Esophagus squamous epithelium (tissue), 5 donors: ENCODE data around the gene VARS2. TPM values are rescaled to one million over a fixed set of nuclear protein-coding genes. Genes with fewer than 3 reads are reported as not detected.

Experiments
- DNase-seq: peaks from one replicate; lab custom pipeline; 2025; lab: John Stamatoyannopoulos, UW
- H3K27ac ChIP-seq, 4 donors: fragments of 200-600 bp; sonication (generic); one replicate each; pipeline ENCODE4 v1.5.1; 2016 to 2019; ENCODE audit warnings: mild to moderate bottlenecking in 1 of 4
- H3K27me3 ChIP-seq, 4 donors: fragments of 200-600 bp; sonication (generic); 1 replicate in 3 of 4; 2 replicates in 1 of 4; pipeline versions ENCODE4 v1.5.1 to v1.6.0; 2017 to 2021; ENCODE audit warnings: antibody characterized with exemption in 1 of 4
- H3K36me3 ChIP-seq, 3 donors: fragments of 200-600 bp; sonication (generic); one replicate each; pipeline ENCODE4 v1.5.1; 2016 to 2019
- H3K4me1 ChIP-seq, 3 donors: fragments of 200-600 bp; sonication (generic); one replicate each; pipeline ENCODE4 v1.5.1; 2017 to 2019
- H3K4me3 ChIP-seq, 4 donors: fragments of 200-600 bp; sonication (generic); 1 replicate in 3 of 4; 2 replicates in 1 of 4; pipeline ENCODE4 v1.5.1; 2016 to 2019; ENCODE audit warnings: mild to moderate bottlenecking in 2 of 4, moderate library complexity in 1 of 4
- H3K9me3 ChIP-seq, 3 donors: fragments of 200-600 bp; sonication (generic); one replicate each; pipeline ENCODE4 v1.5.1; 2016 to 2019
- POLR2A ChIP-seq, 4 donors: fragments of 450-650 bp; IDR thresholded peaks; one replicate each; pipeline ENCODE4 v1.6.1; 2017; ENCODE audit warnings: antibody characterized with exemption in 4 of 4, mild to moderate bottlenecking in 4 of 4, moderate library complexity in 3 of 4
- WGBS, 2 donors: methylation state at CpG; one replicate each; pipeline ENCODE4 v1.1.5; 2018; 5-methylcytosine and 5-hydroxymethylcytosine counted together
- intact Hi-C: fragments of 100-400 bp; cut with DNase I; formaldehyde crosslinking; loops from one replicate; pipeline ENCODE4 v1.15.0; 2022
- small RNA-seq, 4 donors: library from RNA; depleted of rRNA; stranded (forward); fragments of <200 nt; gene quantifications; one replicate each; pipeline ENCODE3, GENCODE V24; 2016
- total RNA-seq, 4 donors: library from RNA; depleted of rRNA; stranded (reverse); fragments of >200 nt; gene quantifications; one replicate each; pipeline ENCODE4 v1.1.0, GENCODE V29; 2016
- TF ChIP-seq, protein P1 (sequence below), 6 experiments: fragments of 450-650 bp in 4 of 6; fragments of 200-600 bp in 2 of 6; sonication (generic) in 2 of 6; IDR thresholded peaks; one replicate each; pipeline ENCODE4 v1.5.1; 2016 to 2019; ENCODE audit warnings: antibody characterized with exemption in 6 of 6, mild to moderate bottlenecking in 4 of 6, moderate library complexity in 4 of 6
- donor health status: DM: yes; HTN: yes; CAD: no.

Gene VARS2
- total RNA-seq, 4 donors from 2014 or later, result 23.5 to 61.9 (median 33.0) TPM

GRCh38 chr6:30972816-30973215, 58.8 kb downstream of the VARS2 start:
- TF ChIP-seq POLR2A (IDR thresholded peaks at IDR 0.05), result no peak
- TF ChIP-seq, protein P1, sequence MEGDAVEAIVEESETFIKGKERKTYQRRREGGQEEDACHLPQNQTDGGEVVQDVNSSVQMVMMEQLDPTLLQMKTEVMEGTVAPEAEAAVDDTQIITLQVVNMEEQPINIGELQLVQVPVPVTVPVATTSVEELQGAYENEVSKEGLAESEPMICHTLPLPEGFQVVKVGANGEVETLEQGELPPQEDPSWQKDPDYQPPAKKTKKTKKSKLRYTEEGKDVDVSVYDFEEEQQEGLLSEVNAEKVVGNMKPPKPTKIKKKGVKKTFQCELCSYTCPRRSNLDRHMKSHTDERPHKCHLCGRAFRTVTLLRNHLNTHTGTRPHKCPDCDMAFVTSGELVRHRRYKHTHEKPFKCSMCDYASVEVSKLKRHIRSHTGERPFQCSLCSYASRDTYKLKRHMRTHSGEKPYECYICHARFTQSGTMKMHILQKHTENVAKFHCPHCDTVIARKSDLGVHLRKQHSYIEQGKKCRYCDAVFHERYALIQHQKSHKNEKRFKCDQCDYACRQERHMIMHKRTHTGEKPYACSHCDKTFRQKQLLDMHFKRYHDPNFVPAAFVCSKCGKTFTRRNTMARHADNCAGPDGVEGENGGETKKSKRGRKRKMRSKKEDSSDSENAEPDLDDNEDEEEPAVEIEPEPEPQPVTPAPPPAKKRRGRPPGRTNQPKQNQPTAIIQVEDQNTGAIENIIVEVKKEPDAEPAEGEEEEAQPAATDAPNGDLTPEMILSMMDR (IDR thresholded peaks at IDR 0.05), result no peak
- intact Hi-C loops, result no loop called here
- Histone ChIP-seq H3K27ac (peak overlapping the region in 1 of 4 donors; percentile 17), H3K4me1 (peaks cover 0 to 18% (median 0%) of the 10 kb centered on the region in 3 donors), H3K36me3 (no peaks in the 10 kb centered on the region), H3K27me3 (peaks cover 0 to 11% (median 0%) of the 10 kb centered on the region in 4 donors), H3K4me3 (no peak overlapping the region), H3K9me3 (no peaks in the 10 kb centered on the region)
- DNase-seq, result no peak
- WGBS, 2 donors, result 92 to 100% methylated on average over 3 to 4 of the region's 4 CpGs

DNA sequence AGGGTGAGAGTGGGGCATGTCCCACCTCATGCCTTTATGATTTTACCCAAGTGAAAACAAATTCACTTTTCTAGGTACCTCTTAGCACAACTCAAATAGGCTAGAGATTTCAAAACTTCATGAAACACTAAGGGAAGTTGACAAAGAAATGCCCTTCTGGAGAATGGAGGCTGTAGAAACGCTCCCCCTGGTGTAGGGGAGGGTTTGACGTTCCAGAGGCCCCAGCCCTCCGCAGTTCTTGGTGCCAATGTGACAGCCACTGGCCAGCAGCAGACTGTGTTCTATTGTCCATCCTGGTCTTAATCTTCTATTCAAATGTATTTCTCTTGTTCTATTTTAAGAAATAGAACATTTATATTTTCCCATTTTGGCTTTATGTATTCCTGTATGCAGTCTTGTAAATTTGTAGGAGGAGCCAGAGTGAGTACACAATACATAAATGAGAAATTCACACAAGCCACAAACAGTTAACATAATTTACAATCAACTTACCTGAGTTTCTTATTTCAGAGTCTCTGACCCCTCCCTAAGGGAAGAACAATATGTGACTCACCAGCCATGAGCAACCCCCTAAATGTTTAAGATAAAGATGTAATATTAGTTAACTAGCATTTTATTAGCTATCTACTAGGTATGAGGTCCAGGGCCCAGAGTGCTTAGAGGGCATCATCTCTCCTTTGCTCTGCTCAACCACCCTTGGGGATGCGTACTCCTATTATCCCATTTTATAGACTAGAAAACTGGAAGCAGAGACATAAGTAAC, 60.6 kb downstream of the VARS2 start:
- DNase-seq, result no peak
- Histone ChIP-seq H3K27me3 (peaks cover 0 to 11% (median 0%) of the 10 kb centered on the region in 4 donors), H3K4me1 (peaks cover 0 to 32% (median 0%) of the 10 kb centered on the region in 3 donors), H3K27ac (no peak overlapping the region), H3K4me3 (no peak overlapping the region), H3K36me3 (no peaks in the 10 kb centered on the region), H3K9me3 (no peaks in the 10 kb centered on the region)
- TF ChIP-seq, protein P1 (IDR thresholded peaks at IDR 0.05), result no peak
- TF ChIP-seq POLR2A (IDR thresholded peaks at IDR 0.05), result no peak
- WGBS, 2 donors, result 73 to 88% methylated on average over 4 of the region's 4 CpGs
- intact Hi-C loops, result no loop called here

Small RNAs within 50 kb of the gene (small RNA-seq; reads per million reads assigned to genes)
- 0 reads per million in 4 donors for gene RF00019

Other genes with a start within 250 kb of the VARS2 start
- gene DHX16, start 241.2 kb upstream of the VARS2 start, total RNA-seq, result 10 to 100 TPM; 11.4 to 26.6 (median 24.4) TPM
- 10 to 100 TPM in 3 of 4 donors, 1 to 10 TPM in 1; 9.8 to 22.2 (median 17.4) TPM for gene PPP1R18, start 227.6 kb upstream of the VARS2 start, total RNA-seq
- gene NRM, start 223.3 kb upstream of the VARS2 start, total RNA-seq, result 1 to 10 TPM; 3.8 to 7.4 (median 6.7) TPM
- gene MDC1, start 197.0 kb upstream of the VARS2 start, total RNA-seq, result 1 to 10 TPM; 2.4 to 7.4 (median 7.0) TPM
- gene TUBB, start 193.9 kb upstream of the VARS2 start, total RNA-seq, result 100 to 1,000 TPM; 151 to 351 (median 255) TPM
- gene FLOT1, start 171.6 kb upstream of the VARS2 start, total RNA-seq, result 10 to 100 TPM; 46.7 to 88.8 (median 64.4) TPM
- gene IER3, start 169.7 kb upstream of the VARS2 start, total RNA-seq, result 10 to 100 TPM; 41.4 to 87.9 (median 66.0) TPM
- 100 to 1,000 TPM; 131 to 261 (median 140) TPM for gene DDR1, start 29.7 kb upstream of the VARS2 start, total RNA-seq
- 10 to 100 TPM; 10.3 to 26.7 (median 12.4) TPM for gene GTF2H4, start 6.0 kb upstream of the VARS2 start, total RNA-seq
- 10 to 100 TPM in 1 of 4 donors, 1 to 10 TPM in 3; 2.0 to 31.7 (median 6.4) TPM for gene SFTA2, start 17.9 kb downstream of the VARS2 start, total RNA-seq
- 1 to 10 TPM in 2 of 4 donors, under 1 TPM in 2; 0.21 to 8.3 (median 2.4) TPM for gene MUCL3, start 26.7 kb downstream of the VARS2 start, total RNA-seq
- 100 to 1,000 TPM; 219 to 945 (median 271) TPM for gene MUC21, start 69.5 kb downstream of the VARS2 start, total RNA-seq
- 10 to 100 TPM in 1 of 4 donors, 1 to 10 TPM in 3; 4.1 to 10.1 (median 7.6) TPM for gene MUC22, start 96.2 kb downstream of the VARS2 start, total RNA-seq
- gene C6orf15, start 198.3 kb downstream of the VARS2 start, total RNA-seq, result 1 to 10 TPM in 1 of 4 donors, not detected in 3; 1.6 TPM
- 1 to 10 TPM in 3 of 4 donors, under 1 TPM in 1; 0.06 to 2.7 (median 1.2) TPM for gene PSORS1C1, start 200.6 kb downstream of the VARS2 start, total RNA-seq
- under 1 TPM in 1 of 4 donors, not detected in 3; 0.13 TPM for gene CDSN, start 206.2 kb downstream of the VARS2 start, total RNA-seq
- gene PSORS1C2, start 224.8 kb downstream of the VARS2 start, total RNA-seq, result under 1 TPM in 1 of 4 donors, not detected in 3; 0.91 TPM
- 10 to 100 TPM; 11.9 to 21.1 (median 16.2) TPM for gene CCHCR1, start 243.6 kb downstream of the VARS2 start, total RNA-seq
- gene TCF19, start 244.4 kb downstream of the VARS2 start, total RNA-seq, result 10 to 100 TPM; 12.2 to 17.2 (median 16.6) TPM